ENCODE data around the gene FOXP1. TPM values are rescaled to one million over a fixed set of nuclear protein-coding genes. Genes with fewer than 3 reads are reported as not detected.
A peak's percentile ranks its signal among the peaks of the same experiment; 100 is the strongest.

The FOXP1 gene
- total RNA-seq, 4 donors from 2014 or later, result 54.2 to 152 (median 129) TPM

GRCh38 chr3:70992562-70993204, 590.8 kb downstream of the FOXP1 start:
- no peaks in the 10 kb centered on the region for H3K27me3 ChIP-seq
- intact Hi-C loops (cut with DNase I; ENCODE audit: low total_unique reads), result no loop called here
- DNase-seq, result no peak
- H3K4me1 ChIP-seq, result peaks cover 0 to 6% of the 10 kb centered on the region in 2 donors
- H3K4me3 ChIP-seq, result no peak overlapping the region
- no peaks in the 10 kb centered on the region for H3K36me3 ChIP-seq
- H3K27ac ChIP-seq, result no peak overlapping the region
- TF ChIP-seq, protein P1, sequence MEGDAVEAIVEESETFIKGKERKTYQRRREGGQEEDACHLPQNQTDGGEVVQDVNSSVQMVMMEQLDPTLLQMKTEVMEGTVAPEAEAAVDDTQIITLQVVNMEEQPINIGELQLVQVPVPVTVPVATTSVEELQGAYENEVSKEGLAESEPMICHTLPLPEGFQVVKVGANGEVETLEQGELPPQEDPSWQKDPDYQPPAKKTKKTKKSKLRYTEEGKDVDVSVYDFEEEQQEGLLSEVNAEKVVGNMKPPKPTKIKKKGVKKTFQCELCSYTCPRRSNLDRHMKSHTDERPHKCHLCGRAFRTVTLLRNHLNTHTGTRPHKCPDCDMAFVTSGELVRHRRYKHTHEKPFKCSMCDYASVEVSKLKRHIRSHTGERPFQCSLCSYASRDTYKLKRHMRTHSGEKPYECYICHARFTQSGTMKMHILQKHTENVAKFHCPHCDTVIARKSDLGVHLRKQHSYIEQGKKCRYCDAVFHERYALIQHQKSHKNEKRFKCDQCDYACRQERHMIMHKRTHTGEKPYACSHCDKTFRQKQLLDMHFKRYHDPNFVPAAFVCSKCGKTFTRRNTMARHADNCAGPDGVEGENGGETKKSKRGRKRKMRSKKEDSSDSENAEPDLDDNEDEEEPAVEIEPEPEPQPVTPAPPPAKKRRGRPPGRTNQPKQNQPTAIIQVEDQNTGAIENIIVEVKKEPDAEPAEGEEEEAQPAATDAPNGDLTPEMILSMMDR (IDR thresholded peaks at IDR 0.05), result no peak
- TF ChIP-seq POLR2A (IDR thresholded peaks at IDR 0.05), result no peak
- no peaks in the 10 kb centered on the region for H3K9me3 ChIP-seq

DNA sequence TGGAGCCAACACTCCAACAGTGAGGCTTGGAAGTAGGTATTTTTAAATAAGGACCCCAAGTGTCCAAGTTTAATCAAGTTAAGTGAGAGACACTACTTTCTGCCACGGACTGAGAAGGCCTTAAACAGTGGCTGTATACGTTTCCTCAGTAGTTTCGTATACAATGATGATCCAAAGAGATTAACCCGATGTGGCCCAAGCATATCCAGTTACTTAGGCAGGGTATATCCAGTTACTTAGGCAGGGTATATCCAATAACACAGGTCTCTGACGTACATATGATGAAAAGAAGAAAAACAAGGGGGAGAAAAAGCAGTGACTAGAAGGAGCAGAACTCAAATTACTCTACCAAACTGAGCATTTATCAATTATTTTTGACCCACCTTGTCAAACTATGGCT, 591.4 kb downstream of the FOXP1 start:
- H3K27me3 ChIP-seq, result no peaks in the 10 kb centered on the region
- no peaks in the 10 kb centered on the region for H3K9me3 ChIP-seq
- DNase-seq, result no peak
- no peak overlapping the region for H3K27ac ChIP-seq
- H3K4me3 ChIP-seq, result no peak overlapping the region
- no peak for TF ChIP-seq POLR2A (IDR thresholded peaks at IDR 0.05)
- TF ChIP-seq, protein P1 (IDR thresholded peaks at IDR 0.05), result no peak
- peaks cover 3 to 6% of the 10 kb centered on the region in 2 donors for H3K4me1 ChIP-seq
- H3K36me3 ChIP-seq, result no peaks in the 10 kb centered on the region
- intact Hi-C loops (cut with DNase I; ENCODE audit: low total_unique reads), result no loop called here

DNA sequence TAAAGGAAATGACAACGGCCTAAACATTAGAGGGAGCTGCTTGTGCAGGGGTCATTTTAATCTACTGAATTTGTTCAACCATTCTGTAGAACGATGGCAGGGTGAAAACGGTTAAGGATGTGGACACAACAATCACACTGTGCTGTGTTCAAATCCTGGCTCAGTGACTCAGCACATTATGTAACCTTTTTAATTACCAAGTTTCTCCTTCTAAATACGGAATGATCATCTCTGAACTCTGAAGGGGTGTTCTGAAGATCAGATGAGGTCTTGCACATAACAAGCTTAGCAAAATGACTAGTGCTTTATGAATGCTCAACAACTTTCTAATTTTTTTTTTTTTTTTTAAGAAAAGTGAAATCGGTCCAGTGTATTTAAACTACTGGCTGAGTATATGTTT, 592.8 kb downstream of the FOXP1 start:
- peaks cover 6 to 13% of the 10 kb centered on the region in 2 donors for H3K4me1 ChIP-seq
- no peak overlapping the region for H3K4me3 ChIP-seq
- intact Hi-C loops (cut with DNase I; ENCODE audit: low total_unique reads), result no loop called here
- DNase-seq, result no peak
- H3K36me3 ChIP-seq, result no peaks in the 10 kb centered on the region
- peak overlapping the region; percentile 60 to 61 for H3K27ac ChIP-seq
- TF ChIP-seq, protein P1 (IDR thresholded peaks at IDR 0.05), result no peak
- no peak for TF ChIP-seq POLR2A (IDR thresholded peaks at IDR 0.05)
- H3K9me3 ChIP-seq, result no peaks in the 10 kb centered on the region
- no peaks in the 10 kb centered on the region for H3K27me3 ChIP-seq

DNA sequence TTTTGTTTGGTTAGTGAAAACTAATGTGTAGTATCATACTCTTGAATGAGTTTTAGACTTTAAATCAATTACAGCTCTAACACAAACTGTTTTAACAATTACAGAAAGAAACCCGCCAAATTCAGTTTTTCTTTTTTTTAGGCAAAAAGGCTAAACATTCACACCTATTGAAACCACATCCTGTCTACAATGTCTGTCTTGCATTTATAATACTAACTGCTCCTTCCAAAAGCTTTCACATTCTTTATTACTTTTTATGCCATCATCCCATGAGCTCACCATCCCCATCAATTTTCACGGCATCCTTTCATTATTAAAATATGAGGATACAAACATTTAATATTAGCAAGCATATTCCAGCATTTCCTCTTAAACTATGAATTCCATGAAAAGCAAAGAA, 593.3 kb downstream of the FOXP1 start:
- H3K9me3 ChIP-seq, result no peaks in the 10 kb centered on the region
- H3K4me3 ChIP-seq, result no peak overlapping the region
- H3K36me3 ChIP-seq, result no peaks in the 10 kb centered on the region
- no peaks in the 10 kb centered on the region for H3K27me3 ChIP-seq
- TF ChIP-seq, protein P1 (IDR thresholded peaks at IDR 0.05), result no peak
- TF ChIP-seq POLR2A (IDR thresholded peaks at IDR 0.05), result no peak
- peaks cover 6 to 13% of the 10 kb centered on the region in 2 donors for H3K4me1 ChIP-seq
- no peak for DNase-seq
- intact Hi-C loops (cut with DNase I; ENCODE audit: low total_unique reads), result no loop called here
- peak overlapping the region; percentile 60 to 61 for H3K27ac ChIP-seq

GRCh38 chr3:70989174-70989573, 594.4 kb downstream of the FOXP1 start:
- no peaks in the 10 kb centered on the region for H3K36me3 ChIP-seq

More at GRCh38 chr3:70989174-70989573, 594.4 kb downstream of the FOXP1 start:
- Histone ChIP-seq H3K27me3 (no peaks in the 10 kb centered on the region), H3K9me3 (no peaks in the 10 kb centered on the region), H3K4me3 (no peak overlapping the region), H3K27ac (peak overlapping the region; percentile 60 to 61), H3K4me1 (peaks cover 6 to 13% of the 10 kb centered on the region in 2 donors)
- no peak for DNase-seq
- intact Hi-C loops (cut with DNase I; ENCODE audit: low total_unique reads), result no loop called here
- TF ChIP-seq, protein P1 (IDR thresholded peaks at IDR 0.05), result no peak
- no peak for TF ChIP-seq POLR2A (IDR thresholded peaks at IDR 0.05)

Data from uterus (tissue), 4 donors.